Thyroid gland (tissue), 4 donors: ENCODE measurements around the gene TTN.

Experiments
- CTCF ChIP-seq, 6 experiments: fragments of 200-600 bp in 3 of 6; fragments of 450-650 bp in 3 of 6; sonication (generic) in 3 of 6; IDR thresholded peaks; one replicate each; pipeline ENCODE4 v1.5.1; 2016 to 2019; ENCODE audit warnings: antibody characterized with exemption in 6 of 6, mild to moderate bottlenecking in 2 of 6, inconsistent platforms in 1 of 6, moderate library complexity in 1 of 6
- POLR2A ChIP-seq, 2 donors: fragments of 450-650 bp; IDR thresholded peaks; one replicate each; pipeline ENCODE4 v1.6.1; 2017; ENCODE audit warnings: antibody characterized with exemption in 2 of 2, mild to moderate bottlenecking in 2 of 2, moderate library complexity in 1 of 2

- TF ChIP-seq CTCF (IDR thresholded peaks at IDR 0.05), result no peak
- TF ChIP-seq POLR2A (IDR thresholded peaks at IDR 0.05), result no peak
These were observed 19.3 kb downstream of the TTN start for GRCh38 chr2:178787934-178788333.
